Neural progenitor cell (in vitro differentiated cells): Measurements from ENCODE around the gene CYBC1.

Source experiments
- CTCF ChIP-seq: fragments of 200-600 bp; sonication (generic); IDR thresholded peaks from 2 replicates; pipeline ENCODE4 v1.5.1; 2017; ENCODE audit warnings: antibody characterized with exemption, mild to moderate bottlenecking
- EZH2 ChIP-seq: fragments of 200-600 bp; sonication (generic); IDR thresholded peaks from 2 replicates; pipeline ENCODE4 v1.6.1; 2017; ENCODE audit warnings: antibody characterized with exemption, mild to moderate bottlenecking, moderate library complexity
- EZH2phosphoT487 ChIP-seq: fragments of 200-600 bp; sonication (generic); IDR thresholded peaks from 2 replicates; pipeline ENCODE4 v1.6.1; 2017; ENCODE audit warnings: antibody characterized with exemption

DNA sequence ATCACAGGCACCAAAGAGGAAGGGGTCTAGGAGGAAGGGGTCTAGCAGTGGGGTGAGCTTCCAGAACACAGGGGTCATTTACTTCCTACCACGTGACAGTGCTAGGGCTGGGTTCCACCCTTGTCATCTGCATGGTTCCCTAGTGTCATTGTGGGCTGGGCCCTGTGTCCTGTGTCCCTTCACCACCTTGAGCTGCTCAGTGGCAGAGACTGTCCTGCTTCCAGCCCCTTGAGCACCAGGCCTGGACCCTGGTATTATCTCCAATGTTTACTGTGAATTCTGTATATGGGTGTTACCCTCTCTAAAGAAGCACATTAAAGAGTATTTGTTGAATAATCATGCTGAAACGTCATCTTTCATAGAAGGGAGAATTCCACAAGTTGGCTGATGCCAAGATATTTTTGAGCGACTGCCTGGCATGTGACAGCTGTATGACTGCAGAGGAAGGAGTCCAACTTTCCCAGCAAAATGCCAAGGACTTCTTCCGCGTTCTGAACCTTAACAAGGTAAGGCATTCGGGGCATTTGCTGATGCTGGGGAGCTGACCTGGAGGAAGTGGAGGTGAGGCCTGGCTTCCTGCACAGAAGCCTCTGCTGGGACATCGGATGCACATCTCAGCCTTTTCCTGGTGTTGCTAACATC, 13.5 kb upstream of the CYBC1 start:
- TF ChIP-seq EZH2 (no peak), CTCF (no peak), EZH2phosphoT487 (no peak)
